ENCODE measurements around the gene PDCD6IP.

Gene PDCD6IP

DNA sequence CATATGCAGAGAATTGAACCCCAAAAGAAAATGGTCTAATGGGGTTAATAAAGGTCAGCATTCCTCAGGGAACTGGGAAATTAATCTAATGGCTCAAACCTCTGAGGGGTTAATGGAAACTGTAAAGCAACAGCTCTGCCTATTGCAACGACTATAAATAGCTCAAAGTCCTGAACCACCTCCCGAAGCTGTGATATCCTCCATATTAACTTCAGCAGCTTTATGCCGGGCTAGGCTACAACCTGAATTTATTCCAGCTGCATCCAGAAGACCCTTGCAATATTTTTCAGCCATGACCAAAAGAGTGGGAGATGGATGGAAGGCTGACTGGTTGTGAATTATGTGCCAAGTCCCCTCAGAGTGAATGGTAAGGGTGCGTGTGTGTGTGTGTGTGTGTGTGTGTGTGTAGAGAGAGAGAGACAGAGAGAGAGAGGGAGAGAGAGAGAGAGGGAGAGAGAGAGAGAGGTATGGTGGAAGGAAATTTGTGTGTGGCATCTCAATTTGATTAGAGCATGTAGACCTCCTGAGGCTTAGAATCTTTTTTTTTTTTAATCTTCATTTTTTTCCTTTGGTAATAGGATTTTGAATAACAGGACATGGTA lies 109.9 kb downstream of the PDCD6IP start:
- H3K27ac ChIP-seq, result no peak overlapping the region
- TF ChIP-seq, protein P1, sequence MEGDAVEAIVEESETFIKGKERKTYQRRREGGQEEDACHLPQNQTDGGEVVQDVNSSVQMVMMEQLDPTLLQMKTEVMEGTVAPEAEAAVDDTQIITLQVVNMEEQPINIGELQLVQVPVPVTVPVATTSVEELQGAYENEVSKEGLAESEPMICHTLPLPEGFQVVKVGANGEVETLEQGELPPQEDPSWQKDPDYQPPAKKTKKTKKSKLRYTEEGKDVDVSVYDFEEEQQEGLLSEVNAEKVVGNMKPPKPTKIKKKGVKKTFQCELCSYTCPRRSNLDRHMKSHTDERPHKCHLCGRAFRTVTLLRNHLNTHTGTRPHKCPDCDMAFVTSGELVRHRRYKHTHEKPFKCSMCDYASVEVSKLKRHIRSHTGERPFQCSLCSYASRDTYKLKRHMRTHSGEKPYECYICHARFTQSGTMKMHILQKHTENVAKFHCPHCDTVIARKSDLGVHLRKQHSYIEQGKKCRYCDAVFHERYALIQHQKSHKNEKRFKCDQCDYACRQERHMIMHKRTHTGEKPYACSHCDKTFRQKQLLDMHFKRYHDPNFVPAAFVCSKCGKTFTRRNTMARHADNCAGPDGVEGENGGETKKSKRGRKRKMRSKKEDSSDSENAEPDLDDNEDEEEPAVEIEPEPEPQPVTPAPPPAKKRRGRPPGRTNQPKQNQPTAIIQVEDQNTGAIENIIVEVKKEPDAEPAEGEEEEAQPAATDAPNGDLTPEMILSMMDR (IDR thresholded peaks at IDR 0.05), result no peak
- TF ChIP-seq ZFX (IDR thresholded peaks at IDR 0.05; ENCODE audit: borderline replicate concordance), result no peak

DNA sequence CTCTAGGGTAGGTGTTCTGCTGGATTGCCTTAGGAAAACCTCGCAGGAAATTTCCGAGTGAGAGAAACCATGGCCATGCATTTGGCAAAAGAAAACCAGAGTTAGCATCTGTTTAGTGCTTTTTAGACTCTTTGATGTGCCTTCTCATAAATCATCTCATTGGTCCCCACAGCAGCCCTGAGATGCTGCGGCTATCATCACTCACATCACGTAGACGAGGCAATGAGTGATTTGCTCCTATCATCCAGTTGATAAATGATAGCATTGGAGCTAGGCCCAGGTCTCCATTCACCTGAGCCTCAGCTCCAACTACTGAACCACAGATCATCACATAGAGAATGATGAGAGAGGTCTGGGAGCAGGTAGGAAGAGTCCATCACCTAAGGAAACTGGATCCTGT lies 111.1 kb downstream of the PDCD6IP start:
- H3K27ac ChIP-seq, result no peak overlapping the region

DNA sequence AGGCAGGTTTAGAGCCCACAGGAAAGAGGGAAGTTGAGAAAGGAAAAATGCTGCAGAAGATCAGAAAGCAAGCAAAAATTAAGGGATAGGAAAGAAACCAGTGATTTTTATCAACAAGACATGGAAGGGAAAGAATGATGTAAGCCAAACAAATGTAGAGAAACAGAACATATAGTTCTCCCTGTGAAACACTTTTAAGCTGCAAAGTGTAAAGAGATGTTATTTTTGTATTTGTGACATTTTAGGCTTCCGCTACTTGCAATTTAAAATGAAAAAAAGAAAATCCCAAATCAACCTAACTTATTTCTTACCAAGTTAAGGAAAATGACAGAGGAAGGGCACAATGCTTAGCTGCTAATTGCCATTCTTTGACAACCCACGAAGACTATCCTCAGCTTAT lies 111.6 kb downstream of the PDCD6IP start:
- TF ChIP-seq ZFX (IDR thresholded peaks at IDR 0.05; ENCODE audit: borderline replicate concordance), result no peak
- TF ChIP-seq, protein P1 (IDR thresholded peaks at IDR 0.05), result no peak
- H3K27ac ChIP-seq, result no peak overlapping the region

More for the DNA sequence above, 111.1 kb downstream of the PDCD6IP start:
- no peak for TF ChIP-seq ZFX (IDR thresholded peaks at IDR 0.05; ENCODE audit: borderline replicate concordance)
- TF ChIP-seq, protein P1 (IDR thresholded peaks at IDR 0.05), result no peak

DNA sequence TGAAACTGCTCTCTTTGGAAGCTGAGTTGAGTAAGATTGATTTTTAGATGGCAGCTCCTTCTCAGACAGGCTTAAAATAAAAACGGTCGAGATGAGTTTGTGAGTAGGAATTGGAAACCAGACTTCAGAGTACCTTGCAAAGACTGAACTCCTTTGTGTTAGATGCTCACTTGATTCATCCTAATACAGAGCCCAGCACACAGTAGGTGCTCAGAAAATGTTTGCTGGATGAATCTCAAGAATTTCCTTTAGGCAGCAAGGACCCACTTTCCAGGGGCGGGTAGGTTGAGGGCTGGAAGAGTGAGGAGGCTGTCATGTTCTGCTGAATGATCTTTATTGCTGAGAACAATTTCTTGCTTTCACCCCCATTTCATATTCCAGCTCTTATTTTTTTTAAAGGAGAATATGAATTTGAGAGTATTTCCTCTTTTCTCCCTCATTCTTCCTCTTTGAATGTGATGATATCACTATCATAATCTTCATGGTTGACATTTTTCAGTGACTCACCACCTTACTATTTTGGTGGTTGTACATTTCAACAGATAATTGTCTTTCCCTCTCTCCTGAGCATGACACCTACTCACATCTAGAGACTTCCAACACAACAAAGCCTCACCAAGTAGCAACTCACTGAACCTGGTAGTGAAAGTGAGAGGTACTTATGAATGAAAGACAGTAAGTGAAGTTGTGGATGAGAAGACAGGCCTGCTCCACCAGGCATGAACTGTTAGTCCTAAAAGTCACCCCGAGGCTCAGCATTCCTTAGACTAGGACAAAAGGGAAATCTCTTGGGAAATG lies 113.3 kb downstream of the PDCD6IP start:
- H3K27ac ChIP-seq, result no peak overlapping the region
- TF ChIP-seq, protein P1 (IDR thresholded peaks at IDR 0.05), result no peak
- TF ChIP-seq ZFX (IDR thresholded peaks at IDR 0.05; ENCODE audit: borderline replicate concordance), result no peak

DNA sequence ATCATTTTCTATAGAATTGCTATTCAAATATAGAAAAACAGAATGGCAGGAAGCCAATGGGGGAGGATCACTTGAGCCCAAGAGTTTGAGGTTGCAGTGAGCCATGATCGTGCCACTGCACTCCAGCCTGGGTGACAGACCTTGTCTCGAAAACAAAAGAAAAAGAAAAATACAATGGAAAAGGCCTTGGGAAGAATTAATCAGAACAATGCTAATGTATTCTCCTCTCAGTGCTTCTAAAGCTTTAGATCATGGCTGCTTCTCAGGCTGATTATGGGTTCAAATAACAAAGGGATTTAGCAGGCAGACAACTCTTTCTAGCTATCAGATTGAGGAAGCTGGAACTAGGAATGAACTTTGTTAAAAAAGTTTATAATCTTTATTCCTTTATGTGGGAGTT lies 115.8 kb downstream of the PDCD6IP start:
- TF ChIP-seq ZFX (IDR thresholded peaks at IDR 0.05; ENCODE audit: borderline replicate concordance), result no peak
- TF ChIP-seq, protein P1 (IDR thresholded peaks at IDR 0.05), result no peak
- no peak overlapping the region for H3K27ac ChIP-seq

DNA sequence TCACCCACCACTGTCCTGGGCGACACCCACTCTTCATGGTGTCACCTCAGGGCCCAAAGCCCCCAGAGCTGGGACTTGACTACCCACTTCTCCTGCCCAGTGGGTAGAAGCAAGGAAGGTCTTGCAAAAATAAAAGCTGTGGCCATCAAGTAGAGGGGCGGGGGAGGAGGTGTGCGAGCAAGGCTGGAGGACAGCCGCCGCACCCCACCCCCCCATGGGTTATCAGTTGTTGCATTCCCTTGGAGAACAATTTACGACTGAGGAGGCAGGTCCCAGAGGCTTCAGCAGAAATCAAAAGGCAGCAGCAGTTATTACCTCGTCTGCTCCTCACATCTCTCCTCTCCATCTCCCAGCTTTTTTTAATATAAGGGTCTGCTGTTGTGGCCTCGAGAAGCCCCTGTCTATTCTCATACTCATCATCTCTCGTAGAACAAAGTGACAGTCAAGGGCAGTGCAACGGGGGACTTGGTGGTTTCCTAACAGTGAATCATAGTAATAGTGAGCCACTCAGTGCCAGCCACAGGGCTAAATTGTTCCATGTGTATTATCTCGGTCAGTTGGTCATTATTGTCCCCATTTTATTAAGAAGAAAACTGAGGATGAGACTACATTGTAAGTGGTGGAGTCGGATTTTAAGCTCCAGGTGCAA lies 116.4 kb downstream of the PDCD6IP start:
- TF ChIP-seq, protein P1 (IDR thresholded peaks at IDR 0.05), result no peak
- TF ChIP-seq ZFX (IDR thresholded peaks at IDR 0.05; ENCODE audit: borderline replicate concordance), result no peak

More for the DNA sequence above, 116.4 kb downstream of the PDCD6IP start:
- H3K27ac ChIP-seq, result no peak overlapping the region
